ENCODE data around the gene BICC1.

BICC1 gene

DNA sequence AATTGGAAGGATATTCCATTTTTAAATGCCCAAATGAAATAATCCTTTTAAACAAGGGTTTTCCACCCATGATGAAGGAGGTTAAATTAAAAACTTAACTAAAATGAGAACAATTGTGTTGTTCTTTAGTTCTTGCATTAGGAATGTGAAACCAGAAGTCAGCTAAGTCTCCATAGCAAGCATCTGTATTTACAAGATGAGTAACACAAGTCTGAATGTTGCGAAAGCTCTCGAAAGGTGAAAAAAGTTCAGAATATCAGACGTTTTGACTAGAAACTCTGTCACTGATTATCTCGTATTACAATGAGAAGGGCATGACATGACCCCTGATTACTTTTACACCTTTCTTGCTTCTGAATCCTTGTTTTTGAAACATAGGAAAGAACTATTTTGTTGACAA is 149.6 kb downstream of the BICC1 start:
- TF ChIP-seq, protein P1, sequence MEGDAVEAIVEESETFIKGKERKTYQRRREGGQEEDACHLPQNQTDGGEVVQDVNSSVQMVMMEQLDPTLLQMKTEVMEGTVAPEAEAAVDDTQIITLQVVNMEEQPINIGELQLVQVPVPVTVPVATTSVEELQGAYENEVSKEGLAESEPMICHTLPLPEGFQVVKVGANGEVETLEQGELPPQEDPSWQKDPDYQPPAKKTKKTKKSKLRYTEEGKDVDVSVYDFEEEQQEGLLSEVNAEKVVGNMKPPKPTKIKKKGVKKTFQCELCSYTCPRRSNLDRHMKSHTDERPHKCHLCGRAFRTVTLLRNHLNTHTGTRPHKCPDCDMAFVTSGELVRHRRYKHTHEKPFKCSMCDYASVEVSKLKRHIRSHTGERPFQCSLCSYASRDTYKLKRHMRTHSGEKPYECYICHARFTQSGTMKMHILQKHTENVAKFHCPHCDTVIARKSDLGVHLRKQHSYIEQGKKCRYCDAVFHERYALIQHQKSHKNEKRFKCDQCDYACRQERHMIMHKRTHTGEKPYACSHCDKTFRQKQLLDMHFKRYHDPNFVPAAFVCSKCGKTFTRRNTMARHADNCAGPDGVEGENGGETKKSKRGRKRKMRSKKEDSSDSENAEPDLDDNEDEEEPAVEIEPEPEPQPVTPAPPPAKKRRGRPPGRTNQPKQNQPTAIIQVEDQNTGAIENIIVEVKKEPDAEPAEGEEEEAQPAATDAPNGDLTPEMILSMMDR (IDR thresholded peaks at IDR 0.05; ENCODE audit: low read depth, low read length), result no peak
- TF ChIP-seq, protein P2, sequence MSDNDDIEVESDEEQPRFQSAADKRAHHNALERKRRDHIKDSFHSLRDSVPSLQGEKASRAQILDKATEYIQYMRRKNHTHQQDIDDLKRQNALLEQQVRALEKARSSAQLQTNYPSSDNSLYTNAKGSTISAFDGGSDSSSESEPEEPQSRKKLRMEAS (IDR thresholded peaks at IDR 0.05; ENCODE audit: low read depth, low read length), result no peak
- peak; percentile 9 for DNase-seq (ENCODE audit: low read depth)
- H3K4me3 ChIP-seq (ENCODE audit: low read depth, low read length), result no peak overlapping the region

DNA sequence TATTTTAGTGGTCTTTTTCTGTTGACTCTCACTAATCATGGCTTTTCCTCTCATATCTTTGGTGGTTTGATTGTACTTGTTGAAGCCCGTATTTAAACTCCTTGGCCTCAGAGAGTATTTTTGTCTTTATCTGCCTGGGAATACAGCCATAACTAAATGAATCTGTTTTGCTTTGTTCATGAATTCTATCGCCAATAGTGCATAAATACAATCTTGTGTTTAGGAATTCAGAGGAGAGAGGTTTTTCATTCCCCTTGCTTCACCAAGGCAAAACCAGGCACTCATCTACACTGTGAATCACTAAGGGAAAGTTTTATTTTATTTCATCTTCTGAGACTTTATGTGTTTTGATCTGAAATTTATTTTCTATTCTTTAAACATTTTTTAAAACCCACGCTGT is 152.7 kb downstream of the BICC1 start:
- no peak overlapping the region for H3K4me3 ChIP-seq (ENCODE audit: low read depth, low read length)
- DNase-seq (ENCODE audit: low read depth), result no peak
- no peak for TF ChIP-seq MYC (IDR thresholded peaks at IDR 0.05; ENCODE audit: low read depth, low read length)
- TF ChIP-seq, protein P1 (IDR thresholded peaks at IDR 0.05; ENCODE audit: low read depth, low read length), result no peak

DNA sequence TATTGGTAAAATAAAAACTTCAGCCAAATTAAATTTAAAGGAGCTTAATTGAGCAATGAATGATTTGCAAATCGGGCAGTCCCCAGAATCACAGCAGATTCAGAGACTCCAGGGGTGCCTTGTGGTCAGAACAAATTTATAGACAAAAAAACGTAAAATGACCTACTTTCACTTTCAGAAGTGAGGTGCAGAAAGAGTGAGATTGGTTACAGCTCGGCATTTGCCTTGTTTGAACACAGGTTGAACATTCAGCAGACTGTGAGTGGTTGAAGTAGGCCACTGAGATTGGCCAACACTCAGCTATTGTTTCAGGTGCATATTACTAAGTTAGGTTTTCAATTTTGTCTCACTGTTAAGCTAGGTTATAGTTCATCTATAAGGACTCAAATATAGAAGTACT is 153.4 kb downstream of the BICC1 start:
- H3K4me3 ChIP-seq (ENCODE audit: low read depth, low read length), result no peak overlapping the region

DNA sequence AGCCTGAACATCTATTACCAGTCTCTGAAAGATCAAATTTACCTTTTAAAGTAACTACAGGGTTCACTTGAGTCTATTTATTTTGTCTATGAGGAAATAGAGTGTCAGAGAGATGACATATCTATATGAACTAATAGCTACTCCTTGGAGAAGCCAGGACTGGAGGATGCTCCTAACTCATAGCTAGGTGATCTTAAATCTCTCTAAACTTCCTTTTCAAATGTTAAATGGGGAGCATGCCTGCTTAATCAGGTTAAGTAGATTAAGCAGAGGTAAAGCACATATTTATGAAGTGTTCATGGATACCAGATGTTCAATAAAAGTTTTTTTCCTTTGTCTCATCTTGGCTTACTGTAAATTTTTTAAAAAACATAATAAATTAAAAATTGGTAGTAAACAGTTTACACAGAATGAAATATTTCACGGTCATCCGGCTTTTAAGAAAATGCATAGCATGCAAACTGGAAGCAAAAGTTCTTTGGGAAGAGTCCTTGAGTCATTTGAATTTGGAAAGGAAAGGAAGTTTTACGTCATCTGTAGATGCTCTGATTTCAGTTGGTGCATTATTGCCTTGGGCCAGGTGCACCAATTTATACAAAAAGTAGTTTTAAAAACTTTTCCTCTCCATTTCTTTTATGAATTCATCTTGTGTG is 155.1 kb downstream of the BICC1 start:
- DNase-seq (ENCODE audit: low read depth), result no peak

More for the DNA sequence above, 153.4 kb downstream of the BICC1 start:
- DNase-seq (ENCODE audit: low read depth), result no peak
- no peak for TF ChIP-seq MYC (IDR thresholded peaks at IDR 0.05; ENCODE audit: low read depth, low read length)
- TF ChIP-seq, protein P1 (IDR thresholded peaks at IDR 0.05; ENCODE audit: low read depth, low read length), result no peak
- no peak for TF ChIP-seq POLR2A (IDR thresholded peaks at IDR 0.05; ENCODE audit: extremely low read depth, insufficient read length)
- TF ChIP-seq, protein P2 (IDR thresholded peaks at IDR 0.05; ENCODE audit: low read depth, low read length), result no peak

DNA sequence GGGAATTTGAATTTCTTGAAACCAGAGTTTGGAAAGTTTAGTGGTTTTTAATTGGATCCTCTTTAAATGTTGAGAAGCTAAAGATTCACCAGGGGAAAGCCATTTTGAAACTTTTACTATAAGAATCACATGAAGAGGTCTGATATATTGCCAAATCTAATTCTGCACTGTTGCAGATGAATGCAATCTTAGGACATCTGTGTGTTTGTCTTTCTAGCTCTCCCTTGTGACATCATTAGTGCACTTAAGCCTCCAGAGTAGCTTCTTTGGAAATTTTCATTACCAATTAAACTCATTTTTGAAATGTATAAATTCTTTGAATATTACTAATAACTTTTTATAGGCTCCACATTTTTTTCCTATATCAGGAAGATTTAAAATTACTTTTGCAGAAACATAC is 160.2 kb downstream of the BICC1 start:
- H3K4me3 ChIP-seq (ENCODE audit: low read depth, low read length), result no peak overlapping the region
- TF ChIP-seq, protein P1 (IDR thresholded peaks at IDR 0.05; ENCODE audit: low read depth, low read length), result no peak
- TF ChIP-seq MYC (IDR thresholded peaks at IDR 0.05; ENCODE audit: low read depth, low read length), result no peak
- no peak for TF ChIP-seq POLR2A (IDR thresholded peaks at IDR 0.05; ENCODE audit: extremely low read depth, insufficient read length)
- no peak for DNase-seq (ENCODE audit: low read depth)

More for the DNA sequence above, 155.1 kb downstream of the BICC1 start:
- no peak overlapping the region for H3K4me3 ChIP-seq (ENCODE audit: low read depth, low read length)
- TF ChIP-seq POLR2A (IDR thresholded peaks at IDR 0.05; ENCODE audit: extremely low read depth, insufficient read length), result no peak
- TF ChIP-seq MYC (IDR thresholded peaks at IDR 0.05; ENCODE audit: low read depth, low read length), result no peak
- TF ChIP-seq, protein P2 (IDR thresholded peaks at IDR 0.05; ENCODE audit: low read depth, low read length), result no peak
- TF ChIP-seq, protein P1 (IDR thresholded peaks at IDR 0.05; ENCODE audit: low read depth, low read length), result no peak

DNA sequence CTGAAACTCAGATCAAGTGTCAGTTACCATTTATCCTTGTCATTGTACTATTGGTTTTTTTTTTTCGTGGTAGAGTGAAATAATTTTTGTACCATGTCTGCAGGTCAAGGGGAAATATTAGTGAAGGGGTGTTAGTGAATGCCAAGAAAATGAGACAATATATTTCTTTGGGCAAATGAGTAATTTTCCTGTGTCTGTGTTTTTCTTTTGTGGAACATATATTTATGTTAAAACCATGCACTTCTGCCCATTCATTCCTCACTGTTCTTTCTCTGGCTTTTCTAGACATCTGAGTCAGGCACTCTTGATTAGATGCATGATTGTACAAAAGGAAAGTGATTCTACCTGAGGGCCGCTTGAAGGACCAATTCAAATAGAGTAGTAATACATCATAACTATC is 161.6 kb downstream of the BICC1 start:
- no peak overlapping the region for H3K4me3 ChIP-seq (ENCODE audit: low read depth, low read length)
- no peak for TF ChIP-seq MYC (IDR thresholded peaks at IDR 0.05; ENCODE audit: low read depth, low read length)
- TF ChIP-seq, protein P2 (IDR thresholded peaks at IDR 0.05; ENCODE audit: low read depth, low read length), result no peak
- TF ChIP-seq, protein P1 (IDR thresholded peaks at IDR 0.05; ENCODE audit: low read depth, low read length), result no peak
- no peak for TF ChIP-seq POLR2A (IDR thresholded peaks at IDR 0.05; ENCODE audit: extremely low read depth, insufficient read length)

More for the DNA sequence above, 161.6 kb downstream of the BICC1 start:
- DNase-seq (ENCODE audit: low read depth), result no peak
